Measurements from ENCODE around the gene SAMD4B. TPM values are rescaled to one million over a fixed set of nuclear protein-coding genes. Genes with fewer than 3 reads are reported as not detected.

Gene SAMD4B
- total and polyA plus RNA-seq, 9 of the 15 experiments (the other 6 are each of a cell fraction or from before 2014, with no cell fraction given): 3.4 to 90.5 (median 38.0) TPM

DNA sequence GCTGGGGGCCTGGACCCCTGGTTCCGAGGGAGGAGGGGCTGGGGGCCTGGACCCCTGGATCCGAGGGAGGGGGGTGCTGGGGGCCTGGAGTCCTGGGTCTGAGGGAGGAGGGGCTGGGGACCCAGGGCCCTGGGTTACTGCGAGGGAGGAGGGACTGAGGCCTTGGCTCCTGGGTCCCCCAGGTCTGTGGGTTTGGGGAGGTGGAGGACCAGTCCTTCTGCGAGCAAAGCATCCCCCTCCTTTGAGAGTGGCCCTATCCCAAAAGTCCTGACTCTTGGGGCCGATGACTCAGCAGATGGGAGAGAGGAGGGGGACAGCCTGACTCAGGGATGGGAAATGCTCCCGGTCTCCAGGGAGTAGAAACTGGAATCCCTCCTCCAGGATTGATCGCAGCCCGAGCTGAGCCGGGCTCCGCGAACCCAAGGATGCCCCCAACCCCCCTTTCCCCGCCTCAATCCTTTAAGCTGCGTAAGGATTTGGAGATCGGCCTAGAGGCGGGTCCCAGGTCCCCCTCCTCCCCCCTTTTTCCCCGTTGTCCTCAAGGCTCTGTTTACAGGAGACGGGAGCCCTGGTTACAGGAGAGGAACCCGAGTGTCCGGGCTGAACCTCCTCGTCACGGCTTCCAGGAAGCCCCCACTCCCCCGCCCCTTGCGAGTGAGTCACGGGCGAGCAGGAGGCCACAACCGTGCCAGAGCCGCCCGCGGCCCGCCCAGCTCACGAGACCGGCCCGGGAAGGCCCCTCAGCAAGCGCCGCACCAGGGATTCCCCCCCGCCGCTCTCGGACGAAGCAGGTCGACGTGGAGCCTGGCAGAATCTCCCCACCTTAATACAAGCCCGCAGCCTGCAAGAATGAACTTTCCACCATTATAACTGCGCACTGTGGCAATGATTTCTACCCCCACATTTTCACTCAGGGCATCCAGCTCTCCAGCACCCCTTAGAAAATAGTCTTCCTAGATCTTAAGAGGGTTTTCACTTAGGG is 61.4 kb downstream of the SAMD4B start (continued):
- no peak for TF ChIP-seq ATF1 (CRISPR knock-in tag; IDR thresholded peaks at IDR 0.05)
- peak; percentile 77 for TF ChIP-seq ATF1 (tag; IDR thresholded peaks at IDR 0.05)
- TF ChIP-seq HMGN3 (IDR thresholded peaks at IDR 0.05; ENCODE audit: borderline replicate concordance, extremely low read depth, insufficient read length, low read depth, low read length): peak; percentile 99
- TF ChIP-seq SP2 (IDR thresholded peaks at IDR 0.05; ENCODE audit: extremely low read depth, low read depth, low read length, poor library complexity, severe bottlenecking): no peak
- TF ChIP-seq, protein P1, sequence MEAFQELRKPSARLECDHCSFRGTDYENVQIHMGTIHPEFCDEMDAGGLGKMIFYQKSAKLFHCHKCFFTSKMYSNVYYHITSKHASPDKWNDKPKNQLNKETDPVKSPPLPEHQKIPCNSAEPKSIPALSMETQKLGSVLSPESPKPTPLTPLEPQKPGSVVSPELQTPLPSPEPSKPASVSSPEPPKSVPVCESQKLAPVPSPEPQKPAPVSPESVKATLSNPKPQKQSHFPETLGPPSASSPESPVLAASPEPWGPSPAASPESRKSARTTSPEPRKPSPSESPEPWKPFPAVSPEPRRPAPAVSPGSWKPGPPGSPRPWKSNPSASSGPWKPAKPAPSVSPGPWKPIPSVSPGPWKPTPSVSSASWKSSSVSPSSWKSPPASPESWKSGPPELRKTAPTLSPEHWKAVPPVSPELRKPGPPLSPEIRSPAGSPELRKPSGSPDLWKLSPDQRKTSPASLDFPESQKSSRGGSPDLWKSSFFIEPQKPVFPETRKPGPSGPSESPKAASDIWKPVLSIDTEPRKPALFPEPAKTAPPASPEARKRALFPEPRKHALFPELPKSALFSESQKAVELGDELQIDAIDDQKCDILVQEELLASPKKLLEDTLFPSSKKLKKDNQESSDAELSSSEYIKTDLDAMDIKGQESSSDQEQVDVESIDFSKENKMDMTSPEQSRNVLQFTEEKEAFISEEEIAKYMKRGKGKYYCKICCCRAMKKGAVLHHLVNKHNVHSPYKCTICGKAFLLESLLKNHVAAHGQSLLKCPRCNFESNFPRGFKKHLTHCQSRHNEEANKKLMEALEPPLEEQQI (IDR thresholded peaks at IDR 0.05): no peak
- TF ChIP-seq ZNF785 (CRISPR knock-in tag; IDR thresholded peaks at IDR 0.05): no peak
- peak; percentile 76; the same call in 1 of the 2 replicates for TF ChIP-seq CREM (IDR thresholded peaks at IDR 0.05; ENCODE audit: low read depth)
- TF ChIP-seq ZNF778 (CRISPR knock-in tag; IDR thresholded peaks at IDR 0.05): no peak
- TF ChIP-seq IFI16 (CRISPR knock-in tag; IDR thresholded peaks at IDR 0.05): no peak
- peak; percentile 91 for TF ChIP-seq NFATC3 (IDR thresholded peaks at IDR 0.05)
- peak; percentile 76; the same call in 1 of the 2 replicates for TF ChIP-seq ZNF263 (CRISPR knock-in tag; IDR thresholded peaks at IDR 0.05; ENCODE audit: borderline replicate concordance)
- TF ChIP-seq ZKSCAN3 (CRISPR knock-in tag; IDR thresholded peaks at IDR 0.05): no peak
- TF ChIP-seq, protein P2, sequence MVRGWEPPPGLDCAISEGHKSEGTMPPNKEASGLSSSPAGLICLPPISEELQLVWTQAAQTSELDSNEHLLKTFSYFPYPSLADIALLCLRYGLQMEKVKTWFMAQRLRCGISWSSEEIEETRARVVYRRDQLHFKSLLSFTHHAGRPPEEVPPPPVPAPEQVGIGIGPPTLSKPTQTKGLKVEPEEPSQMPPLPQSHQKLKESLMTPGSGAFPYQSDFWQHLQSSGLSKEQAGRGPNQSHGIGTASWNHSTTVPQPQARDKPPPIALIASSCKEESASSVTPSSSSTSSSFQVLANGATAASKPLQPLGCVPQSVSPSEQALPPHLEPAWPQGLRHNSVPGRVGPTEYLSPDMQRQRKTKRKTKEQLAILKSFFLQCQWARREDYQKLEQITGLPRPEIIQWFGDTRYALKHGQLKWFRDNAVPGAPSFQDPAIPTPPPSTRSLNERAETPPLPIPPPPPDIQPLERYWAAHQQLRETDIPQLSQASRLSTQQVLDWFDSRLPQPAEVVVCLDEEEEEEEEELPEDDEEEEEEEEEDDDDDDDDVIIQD (CRISPR knock-in tag; IDR thresholded peaks at IDR 0.05): no peak

Data from K562 (cell line).